HG03575 (cell line): Measurements from ENCODE around the gene KIAA0753.
"Not testable (repeated sequence)": the region's sequence is repeated elsewhere in the genome, so short reads cannot be mapped to it uniquely, and the experiment has no call there.

ENCODE experiments used
- ATAC-seq: cut with Tn5 transposase; IDR thresholded peaks from one replicate; pipeline ENCODE4 v1.9.1; 2021; ENCODE audit not compliant: unreplicated experiment, insufficient number of reproducible peaks, low FRiP score; ENCODE audit errors: extremely low read depth

The KIAA0753 gene

GRCh38 chr17:6611231-6611630, 29.3 kb downstream of the KIAA0753 start:
- ATAC-seq: no peak

- ATAC-seq: no peak
Measured at GRCh38 chr17:6610011-6610410, 30.5 kb downstream of the KIAA0753 start.

DNA sequence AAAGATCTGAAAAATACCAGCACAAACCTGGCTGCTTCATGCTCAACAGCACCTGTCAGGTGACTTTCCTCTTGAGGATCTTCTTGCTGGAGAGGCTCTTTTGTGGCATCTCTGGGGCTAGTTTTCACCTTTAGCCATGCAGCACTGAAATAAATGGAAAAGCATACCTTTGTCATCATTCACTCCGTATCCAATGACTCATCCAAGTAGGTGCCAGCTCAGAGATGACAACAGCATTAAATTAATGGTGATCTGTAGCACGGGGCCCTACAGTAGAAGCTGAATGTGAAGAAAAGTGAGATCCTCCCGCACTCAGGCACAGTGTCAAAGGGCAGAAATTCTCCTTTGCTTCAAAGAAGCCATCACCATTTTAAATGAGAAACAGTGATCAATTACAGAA, 32.2 kb downstream of the KIAA0753 start:
- ATAC-seq: no peak

- no peak for ATAC-seq
Measured at GRCh38 chr17:6605142-6605541, 35.4 kb downstream of the KIAA0753 start.

DNA sequence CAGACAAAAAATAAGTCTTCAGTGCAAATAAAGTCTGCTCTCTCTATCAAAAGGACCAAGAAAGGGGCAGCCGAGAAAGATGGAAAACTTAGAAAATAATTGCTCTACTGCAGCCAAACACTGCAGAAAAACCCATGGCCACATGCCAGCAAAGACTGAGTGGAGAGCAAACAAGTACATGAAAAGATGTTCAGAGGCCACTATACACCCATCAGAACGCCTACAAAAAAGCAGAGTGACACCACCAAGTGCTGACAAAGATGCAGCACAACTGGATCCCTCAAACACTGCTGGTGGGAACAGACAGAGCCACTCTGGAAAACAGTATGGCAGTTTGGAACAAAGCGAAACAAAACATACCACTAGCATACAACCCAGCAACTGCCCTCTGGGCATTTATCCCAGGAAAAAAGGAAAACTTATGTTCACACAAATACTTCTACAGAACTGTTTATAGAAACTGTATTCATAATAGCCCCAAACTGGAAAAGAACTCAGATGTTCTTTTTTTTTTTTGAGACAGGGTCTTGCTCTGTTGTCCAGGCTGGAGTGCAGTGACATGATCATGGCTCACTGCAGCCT, 36.7 kb downstream of the KIAA0753 start:
- no peak for ATAC-seq

DNA sequence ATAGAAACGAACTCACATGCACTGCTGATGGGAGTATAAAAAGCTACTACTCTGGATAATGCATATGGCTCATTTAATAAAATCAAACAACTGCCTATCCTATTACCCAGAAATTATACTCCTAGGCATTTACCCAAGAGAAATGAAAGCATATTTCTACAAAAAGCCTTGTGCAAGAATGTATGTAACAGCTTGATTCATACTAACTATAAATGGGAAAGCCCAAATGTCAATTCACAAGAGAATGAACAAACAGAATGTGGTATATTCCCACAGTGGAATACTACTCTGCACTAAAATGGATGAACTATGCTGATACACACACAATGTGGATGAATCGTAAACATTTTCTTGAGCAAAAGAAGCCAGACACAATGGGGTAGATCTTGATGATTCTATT, 38.4 kb downstream of the KIAA0753 start:
- ATAC-seq: no peak

GRCh38 chr17:6599364-6599763, 41.1 kb downstream of the KIAA0753 start:
- ATAC-seq: no peak

DNA sequence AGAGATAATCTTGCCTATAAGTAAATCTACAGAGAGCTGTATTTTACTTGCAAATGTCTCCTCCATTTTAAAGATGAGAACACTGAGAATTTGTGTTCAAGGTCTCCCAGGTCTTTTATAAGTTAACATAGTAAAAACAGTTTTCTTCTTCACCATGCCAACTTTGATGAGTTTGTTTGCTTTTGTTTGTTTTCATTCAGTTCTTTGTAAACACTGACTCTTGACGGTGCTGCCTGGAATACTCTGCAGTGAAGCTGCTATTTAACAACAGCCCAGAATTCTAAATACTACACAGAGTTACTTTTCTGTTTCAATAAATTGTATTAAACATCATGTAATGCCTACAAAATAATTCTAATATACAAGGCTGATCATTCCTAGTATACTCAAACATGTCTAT, 42.8 kb downstream of the KIAA0753 start:
- ATAC-seq: no peak

DNA sequence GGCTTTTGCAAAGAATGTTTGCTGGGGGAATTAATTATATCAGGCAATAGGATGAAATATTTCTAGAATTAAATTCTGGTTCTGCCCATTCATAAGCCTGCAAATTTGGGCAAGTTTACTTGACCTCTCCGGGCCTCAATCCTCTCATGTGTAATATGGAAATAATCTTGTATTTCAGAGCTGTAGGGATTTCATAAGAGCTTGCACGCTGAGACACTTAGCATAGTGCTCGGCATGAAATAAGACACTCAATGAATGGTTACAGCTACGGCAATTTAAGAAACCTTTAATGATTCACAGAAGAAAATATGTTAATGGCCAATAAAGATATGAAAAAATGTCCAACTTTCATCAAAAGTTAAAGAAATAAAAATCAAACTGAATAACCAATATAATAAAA, 43.6 kb downstream of the KIAA0753 start:
- ATAC-seq: no peak

DNA sequence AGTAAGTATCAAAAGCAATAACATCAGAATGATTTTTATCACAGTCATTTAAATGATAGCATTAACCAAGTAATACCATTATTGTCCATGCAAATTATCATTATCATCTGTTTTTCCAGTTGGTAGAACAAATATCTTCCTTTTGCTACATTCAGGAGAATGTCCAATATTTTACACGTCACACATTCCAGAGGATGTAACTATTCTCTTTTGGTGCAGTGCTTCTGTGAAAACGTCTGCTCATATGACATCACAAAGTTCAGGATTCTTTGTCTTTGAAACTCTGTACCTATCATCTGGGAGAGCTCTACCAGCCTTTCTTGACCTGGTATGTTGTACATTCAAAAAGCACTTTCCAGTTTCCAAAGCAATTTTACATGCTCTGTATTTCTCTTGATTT, 44.0 kb downstream of the KIAA0753 start:
- no peak for ATAC-seq

DNA sequence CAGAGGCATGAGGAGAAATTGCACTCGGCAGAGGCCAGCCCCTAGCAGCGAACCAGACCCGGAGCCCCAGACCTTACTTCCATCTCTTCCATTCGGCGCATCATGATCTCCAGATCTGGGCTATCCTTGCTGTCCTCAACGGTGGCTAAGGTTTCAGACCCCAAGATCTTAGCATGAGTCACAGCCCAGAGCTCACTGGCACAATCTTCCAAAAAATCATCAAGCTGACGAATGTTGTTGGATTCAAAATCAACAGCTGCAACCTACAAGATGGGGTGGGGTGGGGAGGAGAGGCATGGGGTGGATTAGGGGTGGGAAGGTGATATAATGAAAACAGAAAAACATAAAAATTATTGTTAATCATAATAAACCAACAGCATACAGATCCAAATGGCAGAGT, 44.4 kb downstream of the KIAA0753 start:
- no peak for ATAC-seq

DNA sequence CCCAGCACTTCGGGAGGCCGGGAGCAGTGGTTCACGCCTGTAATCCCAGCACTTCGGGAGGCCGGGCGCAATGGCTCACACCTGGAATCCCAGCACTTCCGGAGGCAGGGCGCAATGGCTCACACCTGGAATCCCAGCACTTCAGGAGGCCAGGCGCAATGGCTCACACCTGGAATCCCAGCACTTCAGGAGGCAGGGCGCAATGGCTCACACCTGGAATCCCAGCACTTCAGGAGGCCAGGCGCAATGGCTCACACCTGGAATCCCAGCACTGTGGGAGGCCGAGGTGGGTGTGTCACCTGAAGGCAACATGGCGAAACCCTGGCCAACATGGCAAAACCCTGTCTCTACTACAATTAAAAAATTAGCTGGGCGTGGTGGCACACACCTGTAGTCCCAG, 47.1 kb downstream of the KIAA0753 start:
- not testable (repeated sequence) for ATAC-seq

DNA sequence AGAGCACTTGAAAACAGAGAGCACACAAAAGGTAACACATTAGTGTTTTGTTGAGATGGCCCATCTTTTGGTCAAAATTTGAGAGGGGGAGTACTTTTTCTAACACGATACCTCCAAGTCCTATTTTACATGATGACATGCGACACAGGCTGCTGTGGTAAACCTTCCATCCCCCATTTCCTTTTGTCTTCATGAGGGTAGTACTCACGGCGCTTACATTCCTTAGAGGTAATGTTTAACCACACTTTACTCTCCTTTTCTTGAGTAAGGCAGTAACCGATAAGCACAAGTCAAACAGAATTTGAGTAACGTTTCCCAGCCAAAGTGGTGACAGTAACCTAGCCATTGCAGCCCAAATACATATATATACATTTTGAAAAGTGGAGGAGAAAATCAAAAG, 48.3 kb downstream of the KIAA0753 start:
- ATAC-seq: no peak

DNA sequence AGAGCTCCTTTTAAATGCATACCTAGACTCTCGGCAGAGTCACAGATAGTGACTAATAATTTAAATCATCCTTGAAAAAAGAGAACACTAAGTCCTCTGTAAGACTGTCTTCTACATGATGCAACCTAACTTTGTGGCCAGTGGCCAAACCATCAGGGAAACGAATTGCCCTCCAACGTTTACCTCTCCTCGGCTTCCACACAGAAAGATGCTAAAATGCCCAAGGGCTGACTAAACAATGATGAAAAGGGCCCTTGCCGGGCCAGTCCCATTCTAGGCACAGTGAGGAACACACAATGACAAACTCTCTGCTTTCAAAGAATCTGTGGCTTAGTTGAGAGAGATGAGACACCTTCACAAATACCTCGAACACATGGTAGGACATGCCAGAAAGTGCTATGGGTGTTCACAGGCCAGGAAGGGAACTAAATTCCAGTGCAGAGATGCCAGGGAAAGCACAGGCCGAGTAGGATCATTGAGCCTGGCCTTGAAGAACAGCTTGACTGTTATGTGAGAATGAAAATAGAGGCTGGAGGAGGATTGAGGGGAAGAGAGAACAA, 48.8 kb downstream of the KIAA0753 start:
- no peak for ATAC-seq

DNA sequence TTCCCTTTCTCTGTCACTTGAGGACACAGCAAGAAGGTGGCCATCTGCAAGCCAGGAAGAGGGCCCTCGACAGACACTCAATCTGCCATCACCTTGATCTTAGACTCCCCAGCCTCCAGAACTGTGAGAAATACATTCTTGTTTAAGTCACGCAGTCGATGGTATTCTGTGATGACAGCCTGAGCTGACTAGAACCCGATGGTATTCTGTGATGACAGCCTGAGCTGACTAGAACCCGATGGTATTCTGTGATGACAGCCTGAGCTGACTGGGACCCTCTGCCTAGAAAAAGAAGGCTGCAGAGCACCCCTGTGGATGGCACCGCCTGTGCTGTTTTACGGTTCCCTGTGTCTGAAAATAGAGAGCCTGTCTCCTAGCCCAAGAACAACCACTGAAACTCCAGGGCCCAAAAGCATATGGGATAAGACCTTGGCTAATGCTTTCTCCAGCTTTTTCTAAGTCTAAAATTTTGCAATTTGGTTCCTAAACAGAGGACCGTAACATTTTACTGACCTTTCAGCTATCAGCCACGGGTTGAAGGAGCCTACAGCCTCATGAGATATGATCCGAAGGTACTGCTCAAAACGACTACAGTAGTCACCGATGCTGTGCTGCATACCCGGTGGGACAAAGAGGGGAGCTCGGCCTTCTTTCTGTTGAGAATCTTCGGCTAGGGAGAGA, 51.1 kb downstream of the KIAA0753 start:
- no peak for ATAC-seq

GRCh38 chr17:6588165-6588564, 52.3 kb downstream of the KIAA0753 start:
- ATAC-seq: no peak

DNA sequence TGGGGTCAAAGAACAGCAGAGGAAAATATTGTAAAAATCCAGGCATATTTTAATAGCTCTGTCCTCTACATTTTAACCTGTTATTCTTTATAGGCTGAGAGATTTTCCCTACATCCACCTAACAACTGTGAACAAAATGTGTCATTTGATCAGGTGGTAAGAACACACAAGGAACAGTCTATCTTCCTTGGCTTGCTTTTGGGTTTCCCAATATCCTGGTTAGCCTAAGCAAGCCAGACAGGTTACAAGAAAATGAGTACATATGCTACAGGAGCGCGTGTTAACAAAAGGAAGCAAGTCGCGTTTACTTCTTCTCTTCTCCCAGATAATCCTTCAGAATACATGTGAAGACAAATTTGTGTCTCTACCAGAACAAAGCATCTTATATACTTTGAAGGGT, 53.2 kb downstream of the KIAA0753 start:
- ATAC-seq: no peak

DNA sequence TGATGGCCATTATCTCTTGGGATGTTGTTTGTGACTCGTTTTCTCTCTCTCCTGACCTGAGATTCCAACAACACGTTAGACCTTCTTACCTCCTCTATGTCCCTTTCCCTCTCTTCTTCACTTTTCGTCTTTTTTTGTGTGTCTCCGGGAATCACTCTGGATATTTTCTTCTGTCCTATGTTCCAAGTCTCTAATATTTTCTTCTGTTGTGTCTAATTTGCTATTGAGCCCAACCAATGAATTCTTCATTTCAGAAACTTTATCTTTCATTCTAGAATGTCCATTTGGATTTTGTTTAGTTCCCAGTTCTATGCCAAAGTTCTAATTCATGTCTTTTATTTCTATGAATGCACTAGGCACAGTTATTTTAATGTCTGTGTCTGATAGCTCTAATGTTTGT, 57.1 kb downstream of the KIAA0753 start:
- ATAC-seq: no peak

GRCh38 chr17:6580625-6581024, 59.9 kb downstream of the KIAA0753 start:
- ATAC-seq: no peak

- no peak for ATAC-seq
Measured at GRCh38 chr17:6578491-6578890, 62.0 kb downstream of the KIAA0753 start.
